Superior temporal gyrus (tissue), 1 donor: ENCODE measurements around the gene PANX3.

ENCODE experiments used
- DNase-seq: peaks from one replicate; pipeline ENCODE4 v3.0.0-alpha.2; 2016; ENCODE audit errors: extremely low spot score

The PANX3 gene

DNA sequence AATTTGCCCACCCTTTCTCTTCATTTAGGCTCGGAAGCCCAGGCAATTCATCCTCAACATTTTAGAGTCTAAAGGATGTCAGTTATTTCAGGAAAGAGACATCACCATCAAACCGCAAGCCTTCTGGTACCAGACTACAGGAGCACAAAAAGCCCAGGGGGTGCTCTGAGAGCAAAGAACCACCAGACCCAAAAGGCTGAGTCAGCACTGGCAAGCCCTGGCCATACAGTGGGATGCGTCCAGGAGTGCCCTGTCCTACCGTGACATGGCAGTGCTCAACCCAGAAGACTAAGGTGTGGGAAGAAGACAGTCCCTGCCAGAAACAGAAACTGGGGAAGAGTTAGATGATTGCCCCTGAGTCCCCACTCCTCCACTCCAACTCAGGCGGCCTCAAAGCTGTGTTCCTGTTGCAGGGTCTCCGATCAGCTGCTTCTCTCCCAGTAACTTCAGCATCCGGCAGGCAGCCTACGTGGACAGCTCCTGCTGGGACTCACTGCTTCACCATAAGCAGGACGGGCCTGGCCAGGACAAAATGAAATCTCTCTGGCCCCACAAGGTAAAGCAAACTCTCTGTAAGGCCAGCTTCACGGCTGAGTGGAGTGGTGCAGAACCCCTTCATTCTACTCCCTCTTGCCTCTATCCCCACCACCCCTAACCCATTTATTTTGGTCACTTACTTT, 1.5 kb downstream of the PANX3 start:
- no peak for DNase-seq

DNA sequence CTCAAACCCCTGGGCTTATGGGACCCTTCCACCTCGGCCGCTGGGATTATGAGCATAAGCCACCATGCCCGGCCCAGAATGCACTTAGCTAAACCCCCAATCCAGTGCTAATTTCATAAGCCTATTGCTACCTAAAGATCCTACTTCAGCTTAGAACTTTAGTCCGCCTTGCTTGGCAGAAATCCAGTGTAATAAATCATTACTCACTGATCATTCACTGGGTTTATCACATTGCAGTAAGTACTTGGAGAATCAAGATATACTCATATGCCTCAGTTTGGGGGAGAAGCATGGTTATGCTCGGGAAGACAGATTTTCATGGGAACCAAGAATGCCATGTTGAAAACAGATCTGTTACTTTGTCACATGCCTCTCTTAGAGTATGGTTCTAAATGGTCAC, 7.6 kb downstream of the PANX3 start:
- no peak for DNase-seq

DNA sequence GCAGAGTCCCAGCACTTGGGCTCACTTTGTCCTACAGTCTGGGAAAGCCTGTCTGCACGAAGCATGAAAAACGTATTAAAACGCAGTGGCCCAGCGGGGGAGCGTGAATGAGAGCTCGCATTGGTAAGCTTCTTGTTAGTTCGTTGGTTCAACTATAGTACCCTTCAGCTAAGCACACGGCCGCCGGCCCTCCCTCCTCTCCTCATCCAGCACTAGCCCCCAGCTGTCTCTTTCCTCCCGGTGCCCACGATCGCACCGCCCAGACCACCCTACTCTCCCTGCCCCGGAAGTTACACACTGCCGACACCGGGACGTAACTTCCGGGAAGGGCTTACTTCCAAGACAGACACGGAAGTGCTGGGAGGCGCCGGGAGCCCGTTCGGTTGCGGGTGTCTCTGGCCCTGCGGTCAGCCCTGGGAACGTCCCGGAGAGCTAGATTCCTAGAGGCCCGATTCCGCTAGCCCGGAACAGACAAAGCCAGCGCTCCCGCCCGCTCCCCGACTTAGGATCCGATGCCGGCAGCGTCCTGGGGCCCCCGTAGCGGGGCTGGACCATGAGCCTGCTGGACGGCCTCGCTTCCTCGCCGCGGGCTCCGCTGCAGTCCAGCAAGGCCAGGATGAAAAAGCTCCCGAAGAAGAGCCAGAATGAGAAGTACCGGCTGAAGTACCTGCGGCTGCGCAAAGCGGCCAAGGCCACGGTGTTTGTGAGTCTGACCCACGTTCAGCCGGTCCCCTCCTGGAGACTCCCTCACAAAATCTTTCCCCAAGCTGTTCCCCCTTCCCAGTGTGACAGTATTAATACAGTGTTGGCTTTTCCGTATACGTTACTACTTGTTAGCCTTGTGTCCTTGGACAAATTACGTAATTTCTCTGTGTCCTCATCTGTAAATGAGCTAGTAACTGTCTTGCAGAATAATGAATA, 11.6 kb downstream of the PANX3 start, which contains the start of gene TBRG1:
TBRG1 (plus strand) TSS at position 334 of the 921 bp plus-strand sequence; CDS start at position 554, 220 bp downstream.
- peak; percentile 94 for DNase-seq

DNA sequence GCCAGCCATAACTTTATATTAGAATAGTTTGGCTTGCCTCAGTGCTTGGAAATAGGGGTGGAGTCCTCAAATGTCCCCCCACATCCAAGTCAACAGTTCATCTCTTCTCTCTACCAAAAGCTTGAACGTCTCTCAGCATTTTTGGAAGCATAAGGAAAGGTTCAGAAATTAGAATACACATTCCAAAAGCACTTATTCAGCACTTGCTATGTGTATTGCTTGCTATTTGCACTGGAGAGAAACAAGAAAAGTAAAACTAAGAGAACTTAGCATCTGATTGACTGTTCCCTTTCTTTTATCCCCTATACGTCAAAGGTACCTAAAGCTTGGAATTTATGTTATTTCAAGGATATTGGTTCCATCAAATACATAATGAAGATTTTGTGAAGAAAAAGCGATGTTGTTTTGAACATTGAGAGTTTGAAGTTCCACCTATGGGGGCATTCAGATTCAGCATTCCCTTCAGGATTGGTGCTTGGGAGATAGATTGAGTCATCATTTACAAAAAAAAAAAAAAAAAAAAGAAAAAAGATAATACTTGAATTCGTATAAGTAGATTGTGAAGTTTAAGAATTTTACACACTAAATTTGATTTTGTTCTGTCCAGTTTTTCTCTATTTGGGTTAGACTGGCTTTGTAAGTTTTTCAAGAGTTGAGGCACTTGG, 12.8 kb downstream of the PANX3 start:
- DNase-seq: peak; percentile 19

DNA sequence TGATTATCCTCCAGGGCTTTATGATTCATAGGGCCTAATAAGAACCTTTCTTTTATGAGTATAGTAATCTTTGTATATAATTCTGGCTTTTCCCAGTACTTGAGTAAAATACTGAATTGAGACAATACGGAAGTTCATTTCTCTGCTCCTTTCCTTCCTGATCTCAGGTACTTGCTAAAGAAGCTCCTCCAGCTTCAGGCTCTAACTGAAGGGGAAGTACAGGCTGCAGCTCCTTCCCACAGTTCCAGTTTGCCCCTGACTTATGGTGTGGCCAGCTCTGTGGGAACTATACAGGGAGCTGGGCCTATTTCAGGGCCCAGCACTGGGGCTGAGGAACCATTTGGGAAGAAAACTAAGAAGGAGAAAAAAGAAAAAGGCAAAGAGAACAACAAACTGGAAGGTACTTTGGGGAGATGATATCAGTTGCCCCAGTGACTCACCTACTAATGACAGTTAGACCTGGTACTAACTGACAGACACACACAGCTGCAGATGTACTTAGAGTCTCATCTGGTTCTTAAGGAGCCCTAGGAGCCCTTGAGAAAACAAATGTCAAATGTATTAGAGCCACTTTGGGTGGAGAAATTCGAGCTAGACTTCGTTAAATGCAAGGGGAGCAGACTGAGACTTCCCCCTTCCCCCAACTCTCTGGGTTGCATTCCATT, 14.4 kb downstream of the PANX3 start:
- DNase-seq: no peak

DNA sequence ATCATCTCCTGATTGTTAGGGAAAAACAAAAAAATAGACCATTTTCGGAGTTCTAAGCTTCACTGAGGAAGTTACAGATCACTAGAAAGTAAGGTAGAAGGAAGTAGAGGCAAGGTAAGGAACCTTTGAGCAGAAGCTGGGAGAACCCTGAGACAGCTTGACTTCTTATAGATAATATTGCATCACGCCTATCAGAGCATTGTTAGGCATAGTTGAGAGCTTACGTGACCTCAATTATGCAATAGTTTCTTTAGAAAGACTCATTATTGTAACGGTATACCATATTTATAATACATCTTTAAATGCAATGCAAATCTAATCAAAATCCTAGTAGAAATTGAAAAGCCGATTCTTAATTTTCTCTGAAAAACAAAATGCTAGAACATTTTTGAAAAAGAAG, 16.3 kb downstream of the PANX3 start:
- DNase-seq: no peak

DNA sequence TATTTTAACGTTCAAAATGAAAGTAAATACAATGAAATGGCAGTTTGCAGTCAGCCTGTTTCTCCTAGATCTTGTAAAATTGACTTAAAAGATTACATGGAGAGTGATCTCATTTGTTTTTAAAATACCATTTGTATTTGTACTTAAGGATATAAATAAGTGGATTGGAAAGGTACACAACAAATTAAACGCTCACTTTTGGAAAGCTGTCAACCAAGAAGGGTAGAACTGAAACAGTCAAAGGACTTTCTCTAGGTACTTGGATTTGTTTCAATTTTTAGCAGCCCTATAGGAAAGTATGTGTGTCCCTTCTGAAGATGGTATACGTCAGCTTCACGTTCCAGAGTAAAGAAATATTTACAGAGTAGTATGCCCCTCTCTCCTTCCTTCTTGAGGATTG, 18.7 kb downstream of the PANX3 start:
- no peak for DNase-seq

DNA sequence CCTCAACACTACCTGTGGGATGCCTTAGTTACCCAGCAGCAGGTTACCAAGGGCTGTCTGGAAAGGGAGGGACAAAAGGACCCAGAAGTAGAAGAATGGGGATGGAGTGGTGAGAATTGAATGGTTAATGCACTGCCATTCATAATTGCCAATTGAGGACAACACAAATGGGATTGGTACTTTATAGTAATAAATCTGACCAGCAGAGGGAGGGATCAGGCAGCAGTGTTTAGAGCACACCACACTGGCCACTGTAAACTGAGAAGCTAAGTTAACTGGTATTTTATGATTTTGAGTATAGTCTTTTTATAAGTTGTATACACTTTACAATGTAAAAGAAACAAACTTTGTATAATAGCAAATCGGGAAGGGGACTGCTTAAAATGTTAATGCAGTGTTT, 22.1 kb downstream of the PANX3 start:
- peak; percentile 12 for DNase-seq

DNA sequence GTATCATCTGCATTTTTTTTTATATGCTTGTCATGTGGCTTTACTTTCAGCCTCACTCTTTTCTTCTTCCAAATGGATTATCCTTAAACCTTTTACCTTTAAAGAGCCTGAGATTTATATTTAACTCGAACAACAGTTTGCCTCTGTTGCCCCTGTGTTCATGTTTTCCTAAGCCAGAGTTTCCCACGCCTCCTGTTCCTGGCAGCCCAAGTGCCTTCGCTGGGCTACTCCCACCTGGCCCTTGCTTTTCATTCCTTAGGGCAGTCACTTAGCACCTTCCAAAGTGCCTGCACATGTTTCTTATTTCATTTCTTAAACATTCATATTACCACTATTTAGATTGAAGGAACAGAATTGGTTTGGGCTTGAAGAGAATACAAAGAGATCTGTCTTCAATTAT, 24.7 kb downstream of the PANX3 start:
- DNase-seq: no peak

DNA sequence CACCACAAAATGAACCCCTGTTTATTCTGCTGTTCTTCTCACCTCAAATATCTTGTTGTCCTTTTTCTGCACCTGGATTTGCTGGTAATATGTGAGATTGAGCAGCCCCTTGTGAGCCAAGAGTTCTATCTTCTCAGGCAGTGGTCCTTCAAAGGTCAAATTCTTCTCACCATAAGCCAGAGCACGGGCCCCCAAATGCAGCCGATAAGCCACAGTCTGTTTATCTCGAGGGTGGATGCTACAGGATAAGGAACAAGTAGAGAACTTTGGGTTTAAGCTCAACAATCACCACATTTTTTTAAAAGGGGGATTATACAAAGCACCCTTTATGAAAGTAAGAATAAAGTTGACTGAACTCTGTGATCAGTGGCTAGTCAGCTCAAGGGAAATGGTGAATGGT, 27.3 kb downstream of the PANX3 start:
- no peak for DNase-seq

DNA sequence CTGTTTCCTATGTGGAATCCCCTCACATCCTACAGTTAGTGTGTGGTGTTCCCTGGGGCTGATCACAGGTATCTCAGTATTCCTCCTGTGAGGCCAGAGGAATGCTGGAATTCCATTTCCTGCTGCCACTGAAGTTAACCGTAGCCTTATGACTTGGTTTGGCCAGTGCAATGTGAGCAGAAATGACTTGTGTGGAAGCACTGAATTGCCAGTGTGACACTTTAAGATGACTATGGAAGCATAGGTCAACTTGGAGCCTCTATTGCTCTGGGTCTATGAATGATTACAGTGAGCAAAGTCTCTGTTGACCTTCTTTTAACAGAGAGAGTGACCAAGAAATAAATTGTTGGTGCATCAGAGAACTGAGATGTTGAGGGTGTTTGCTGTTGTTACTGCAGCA, 28.0 kb downstream of the PANX3 start:
- DNase-seq: no peak

DNA sequence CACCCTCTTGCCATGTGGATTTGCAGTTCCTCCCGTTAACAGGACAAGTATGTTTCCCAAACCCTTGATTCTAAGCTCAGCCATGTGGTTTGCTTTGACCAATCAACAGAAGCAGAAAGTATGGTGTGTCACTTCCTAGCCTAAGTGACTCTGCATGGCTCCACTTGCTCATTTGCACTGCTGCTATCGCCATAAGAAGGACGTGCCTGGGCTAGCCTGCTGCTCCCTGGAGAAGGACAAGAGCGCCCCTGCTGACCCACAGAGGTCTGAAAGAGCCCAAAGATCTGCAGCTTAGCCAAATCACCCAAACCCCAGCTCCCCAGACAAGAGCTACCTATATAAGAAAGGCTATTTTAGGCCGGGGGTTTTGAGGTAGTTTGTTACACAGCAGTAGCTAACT, 29.4 kb downstream of the PANX3 start:
- no peak for DNase-seq

DNA sequence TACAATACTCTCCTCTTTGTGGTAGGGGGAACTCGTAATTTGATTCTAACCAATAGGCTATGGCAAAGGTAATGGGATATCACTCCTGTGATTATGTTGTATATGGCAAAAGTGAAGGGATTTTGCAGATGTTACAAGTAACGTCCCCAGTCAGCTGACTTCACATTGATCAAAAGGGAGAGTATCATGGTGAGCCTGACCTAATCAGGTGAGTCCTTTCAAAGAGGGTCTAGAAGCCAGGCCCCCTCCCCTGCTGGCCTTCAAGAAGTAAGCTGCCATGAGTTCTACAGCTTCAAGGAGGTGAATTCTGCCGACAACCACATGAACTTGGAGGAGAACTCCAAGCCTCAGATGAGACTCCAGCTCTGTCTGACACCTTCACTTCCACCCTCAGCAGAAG, 31.4 kb downstream of the PANX3 start:
- DNase-seq: no peak

DNA sequence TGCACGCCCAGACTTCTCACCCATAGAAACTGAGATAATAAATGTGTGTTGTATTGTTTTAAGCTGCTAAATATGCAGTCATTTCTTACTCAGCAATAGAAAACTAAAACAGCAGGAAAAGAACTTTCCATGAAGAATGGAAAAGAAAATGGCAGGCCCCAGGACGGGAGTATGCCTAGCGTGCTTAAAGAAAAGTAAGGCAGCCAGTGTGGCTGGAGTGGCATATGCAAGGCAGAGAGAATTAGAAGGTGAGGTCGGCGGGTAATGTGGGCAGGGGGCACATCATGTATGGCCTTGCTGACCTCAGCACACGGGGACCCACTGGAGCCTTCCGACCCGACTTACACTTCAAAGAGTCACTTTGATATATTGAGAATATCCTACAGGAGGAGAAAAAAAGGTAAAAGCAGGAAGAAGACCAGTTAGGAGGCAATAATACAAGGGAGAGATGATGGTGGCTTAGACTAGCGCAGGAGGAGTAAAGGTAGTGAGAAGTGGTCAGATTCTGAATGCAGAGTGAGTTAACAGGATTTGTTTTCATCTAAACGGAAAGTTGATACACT, 31.9 kb downstream of the PANX3 start:
- DNase-seq: no peak

DNA sequence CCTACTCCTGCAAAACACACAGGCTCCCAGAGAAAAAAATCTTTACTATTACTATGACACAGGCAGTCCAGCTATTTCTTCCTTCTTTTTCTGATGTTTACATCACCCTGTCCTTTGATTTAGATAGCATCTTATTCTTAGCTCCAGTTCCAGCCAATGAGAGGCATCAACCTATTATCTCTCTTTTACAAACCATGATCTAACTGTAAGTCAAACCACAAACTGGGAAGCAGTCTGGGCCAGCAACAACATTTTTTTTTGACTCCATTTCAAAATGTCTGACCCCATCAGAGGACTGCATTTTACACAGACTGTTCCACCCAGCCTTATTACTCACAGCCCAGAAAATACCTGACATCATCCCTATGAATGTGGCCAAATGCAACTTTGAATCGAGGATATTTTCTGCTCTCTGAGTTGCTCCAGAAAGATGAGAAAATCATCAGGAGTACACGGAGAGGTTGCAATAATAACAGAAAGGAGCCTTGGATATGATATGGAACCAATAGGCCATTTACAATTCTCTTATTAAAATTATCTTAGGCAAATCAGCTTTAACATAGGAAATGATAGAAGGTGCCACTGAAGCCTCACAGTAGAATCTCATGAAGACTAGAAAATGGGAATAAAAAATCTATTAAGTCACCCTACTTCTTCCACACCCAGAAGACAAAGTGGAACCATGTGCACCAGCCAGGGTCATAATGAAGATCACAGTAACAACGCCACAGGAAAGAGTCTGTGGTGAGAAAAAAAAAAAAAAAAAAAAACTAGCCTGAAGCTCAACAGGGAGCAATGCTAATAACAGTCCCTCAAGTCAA, 32.6 kb downstream of the PANX3 start:
- peak; percentile 22 for DNase-seq

DNA sequence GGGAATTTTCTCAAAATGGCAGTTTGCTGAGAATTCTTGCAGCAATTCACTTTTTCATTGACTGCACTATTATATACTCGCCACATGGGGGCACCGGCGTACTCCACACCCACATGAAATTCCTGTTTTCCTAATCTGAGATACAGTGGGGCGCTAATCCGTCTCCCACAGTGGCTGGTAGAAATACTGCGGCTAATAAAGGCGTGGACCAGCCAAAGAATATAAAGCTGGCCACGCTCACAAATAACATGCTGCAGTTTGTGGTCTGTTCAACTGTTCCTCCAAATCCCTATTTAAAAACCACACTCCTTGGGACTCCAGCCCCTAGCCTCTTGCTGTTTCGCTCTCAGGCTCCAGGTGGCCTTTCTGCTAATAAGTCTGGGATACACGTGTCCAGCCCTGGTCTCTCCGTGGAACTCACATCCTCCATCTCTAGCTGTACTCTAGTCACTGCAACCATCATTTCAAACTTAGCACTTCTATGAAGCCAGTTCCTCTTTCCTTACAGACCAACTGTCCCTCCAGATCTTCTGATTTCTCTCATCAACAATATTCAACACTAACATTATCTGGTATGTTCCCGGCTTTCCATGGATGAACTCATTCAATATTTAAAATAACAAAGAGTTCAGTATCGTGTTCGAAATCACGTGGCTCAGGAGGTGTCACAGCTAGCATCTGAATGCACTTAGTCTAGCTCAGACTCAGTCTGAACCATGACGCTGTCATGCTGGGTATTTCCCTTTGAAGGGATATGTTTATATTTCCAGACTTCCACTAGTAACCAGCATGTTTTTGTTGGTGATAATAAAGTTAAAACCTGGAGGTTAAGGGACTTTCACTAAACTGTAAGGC, 33.4 kb downstream of the PANX3 start:
- DNase-seq: peak; percentile 80

DNA sequence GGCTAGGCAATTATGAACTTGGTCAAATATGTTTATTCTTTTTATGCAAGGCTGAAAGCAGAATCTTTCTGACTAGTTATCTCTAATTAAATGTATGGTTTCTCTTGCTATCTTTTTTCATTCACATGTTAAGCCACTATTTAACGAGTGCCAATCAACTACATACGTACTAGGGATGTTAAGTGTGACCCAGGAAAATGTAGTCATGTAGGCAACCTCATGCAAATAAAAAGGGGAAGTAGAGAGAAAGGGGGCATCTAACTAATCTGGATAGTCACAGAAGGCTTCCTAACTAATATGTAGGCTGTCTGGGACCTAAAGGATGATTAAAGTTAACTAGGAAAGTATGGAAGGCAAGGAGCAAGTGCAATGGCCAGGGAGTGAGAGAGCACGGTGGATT, 34.9 kb downstream of the PANX3 start:
- DNase-seq: no peak

DNA sequence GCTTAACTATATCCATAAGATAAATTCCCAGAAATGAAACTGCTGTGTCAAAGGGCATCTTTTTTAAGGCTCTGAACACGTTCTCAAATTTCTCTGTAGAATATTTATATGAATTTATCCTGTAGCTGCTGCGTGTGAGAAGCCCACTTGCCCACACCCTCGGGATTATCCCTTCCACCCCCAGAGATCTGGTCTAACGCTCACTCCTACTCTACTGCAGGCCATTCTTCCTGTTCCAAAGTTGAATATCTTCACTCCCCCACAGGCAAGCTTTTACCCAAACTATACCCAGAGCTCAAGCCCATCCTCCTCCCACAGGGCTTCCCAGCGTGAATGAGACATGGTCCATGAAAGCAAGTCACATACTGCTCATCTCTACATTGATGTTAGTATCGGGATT, 37.4 kb downstream of the PANX3 start:
- DNase-seq: no peak

DNA sequence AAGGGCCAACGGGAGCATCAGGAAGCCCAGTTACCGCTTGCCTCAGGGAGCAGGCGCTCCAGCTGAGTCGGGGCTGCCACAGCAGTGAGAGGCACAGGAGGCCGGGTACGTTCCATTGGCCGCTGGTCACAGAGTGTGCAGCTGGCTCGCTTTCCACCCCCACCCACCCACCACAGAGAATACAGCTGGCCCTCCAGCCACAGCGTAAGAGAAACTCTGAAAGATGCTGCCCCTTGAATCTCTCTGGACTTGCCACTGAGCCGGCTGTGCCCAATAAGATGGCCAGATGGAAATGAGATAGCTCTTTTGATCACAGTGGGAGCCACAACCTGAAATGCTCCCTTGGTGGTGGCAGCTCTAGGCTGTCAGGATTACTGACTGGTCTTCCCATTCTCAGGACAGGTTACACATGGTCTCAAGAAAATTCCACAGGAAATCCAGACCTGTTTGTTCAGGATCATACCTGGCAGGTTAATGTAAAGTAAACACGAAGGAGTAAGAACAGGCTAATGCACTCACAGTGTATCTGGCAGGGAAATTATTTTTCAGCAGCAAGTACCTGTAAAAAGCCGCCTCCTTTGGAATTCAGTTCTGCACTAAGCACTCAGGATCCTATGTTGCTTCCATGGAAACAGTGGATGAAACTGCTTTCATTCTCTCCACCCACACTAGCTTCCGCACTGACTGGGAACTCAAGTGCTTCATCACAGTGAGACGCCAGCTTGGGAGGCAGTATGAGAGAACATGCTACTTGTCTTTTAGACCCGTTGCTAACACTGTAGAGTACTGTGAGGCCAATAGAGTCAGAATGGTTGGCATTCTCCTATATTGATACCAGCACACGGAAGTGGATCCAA, 45.8 kb downstream of the PANX3 start:
- DNase-seq: peak; percentile 70
